Measurements from ENCODE around the gene SLC16A2.

GRCh38 chrX:74519870-74520269 lies 98.6 kb downstream of the SLC16A2 start:
- TF ChIP-seq CTCF (IDR thresholded peaks at IDR 0.05; ENCODE audit: low read depth, low read length, poor library complexity, severe bottlenecking) (no peak), EZH2phosphoT487 (IDR thresholded peaks at IDR 0.05; ENCODE audit: borderline replicate concordance, low read length) (no peak)
